Esophagus mucosa (tissue), 1 donor: ENCODE measurements around the gene GAK. TPM values are rescaled to one million over a fixed set of nuclear protein-coding genes. Genes with fewer than 3 reads are reported as not detected.

Experiments used
- ATAC-seq: fragments of 200-7000 bp; cut with Tn5 transposase; one replicate; pipeline ENCODE4 v1.9.1; 2020
- total RNA-seq: library from RNA; stranded (reverse); gene quantifications from one replicate; pipeline ENCODE4 v1.2.4, GENCODE V29; 2023
- donor health status: DM: yes; HTN: yes; CAD: no.

GAK gene
- total RNA-seq, 1 donor from 2014 or later = 69.1 TPM

DNA sequence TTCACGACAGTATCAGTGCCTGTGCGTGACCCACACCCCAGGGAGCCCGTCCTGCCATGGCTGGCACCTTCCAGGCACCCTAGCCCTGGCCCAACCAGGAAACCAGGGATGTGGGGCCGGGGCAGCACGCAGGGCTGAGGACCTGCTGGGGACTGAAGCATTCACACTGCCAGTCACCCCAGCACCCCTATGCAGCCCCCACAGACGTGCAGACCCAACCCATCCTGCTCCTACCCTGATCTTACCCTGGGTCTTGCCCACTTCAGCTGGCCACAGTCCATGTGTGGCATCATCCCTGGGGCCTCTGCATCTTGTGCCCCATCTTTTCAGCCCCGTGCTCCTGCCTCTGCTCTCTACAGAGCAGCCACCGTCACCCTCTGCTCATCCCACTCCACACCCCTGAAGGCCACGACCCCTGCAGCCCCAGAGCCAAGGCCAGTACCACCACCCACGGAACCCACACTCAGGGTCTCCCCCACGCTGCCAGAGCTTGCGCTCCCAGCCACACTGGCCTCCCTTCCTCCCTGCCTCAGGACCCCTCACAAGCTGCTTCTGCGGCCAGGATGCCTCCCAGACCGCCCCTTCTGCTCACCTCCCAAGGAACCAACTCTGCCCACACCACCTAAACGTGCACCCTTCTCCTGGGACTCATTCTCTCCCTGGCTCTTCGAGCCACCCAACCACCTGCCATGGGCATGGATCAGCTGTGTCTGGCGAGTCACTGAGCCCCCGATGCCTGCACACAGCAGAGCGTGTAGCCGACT is 25.6 kb downstream of the GAK start:
- no peak for ATAC-seq

DNA sequence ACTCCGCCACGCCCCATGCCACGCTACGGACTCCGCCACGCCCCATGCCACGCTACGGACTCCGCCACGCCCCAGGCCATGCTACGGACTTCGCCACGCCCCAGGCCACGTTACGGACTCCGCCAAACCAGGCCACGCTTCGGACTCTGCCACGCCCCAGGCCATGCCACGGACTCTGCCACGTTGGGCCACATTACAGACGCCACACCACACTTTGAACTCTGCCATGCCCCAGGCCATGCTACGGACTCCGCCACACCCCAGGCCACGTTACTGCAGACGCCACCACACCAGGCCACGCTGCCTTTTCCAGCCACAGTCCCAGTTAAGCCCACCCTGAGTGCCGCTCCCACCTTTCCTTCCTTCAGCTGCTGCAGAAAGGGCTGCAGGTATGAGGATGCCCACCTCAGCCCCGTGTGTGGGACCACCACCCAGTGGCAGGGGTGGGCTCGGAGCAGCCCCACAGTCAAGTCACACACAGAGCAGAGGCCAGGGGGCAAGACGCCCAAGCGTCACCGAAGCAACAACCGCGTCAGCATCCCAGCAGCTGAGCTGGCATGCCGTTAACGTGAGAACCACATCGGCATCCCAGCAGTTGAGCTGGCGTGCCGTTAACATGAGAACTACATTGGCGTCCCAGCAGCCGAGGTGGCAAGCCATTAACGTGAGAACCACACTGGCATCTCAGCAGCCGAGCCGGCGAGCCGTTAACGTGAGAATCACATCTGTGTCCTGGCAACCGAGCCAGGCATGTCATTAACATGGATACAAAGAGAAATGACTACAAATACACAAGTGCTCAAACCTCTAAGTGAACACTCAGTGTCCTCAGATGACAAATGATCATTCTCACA is 26.4 kb downstream of the GAK start:
- no peak for ATAC-seq

DNA sequence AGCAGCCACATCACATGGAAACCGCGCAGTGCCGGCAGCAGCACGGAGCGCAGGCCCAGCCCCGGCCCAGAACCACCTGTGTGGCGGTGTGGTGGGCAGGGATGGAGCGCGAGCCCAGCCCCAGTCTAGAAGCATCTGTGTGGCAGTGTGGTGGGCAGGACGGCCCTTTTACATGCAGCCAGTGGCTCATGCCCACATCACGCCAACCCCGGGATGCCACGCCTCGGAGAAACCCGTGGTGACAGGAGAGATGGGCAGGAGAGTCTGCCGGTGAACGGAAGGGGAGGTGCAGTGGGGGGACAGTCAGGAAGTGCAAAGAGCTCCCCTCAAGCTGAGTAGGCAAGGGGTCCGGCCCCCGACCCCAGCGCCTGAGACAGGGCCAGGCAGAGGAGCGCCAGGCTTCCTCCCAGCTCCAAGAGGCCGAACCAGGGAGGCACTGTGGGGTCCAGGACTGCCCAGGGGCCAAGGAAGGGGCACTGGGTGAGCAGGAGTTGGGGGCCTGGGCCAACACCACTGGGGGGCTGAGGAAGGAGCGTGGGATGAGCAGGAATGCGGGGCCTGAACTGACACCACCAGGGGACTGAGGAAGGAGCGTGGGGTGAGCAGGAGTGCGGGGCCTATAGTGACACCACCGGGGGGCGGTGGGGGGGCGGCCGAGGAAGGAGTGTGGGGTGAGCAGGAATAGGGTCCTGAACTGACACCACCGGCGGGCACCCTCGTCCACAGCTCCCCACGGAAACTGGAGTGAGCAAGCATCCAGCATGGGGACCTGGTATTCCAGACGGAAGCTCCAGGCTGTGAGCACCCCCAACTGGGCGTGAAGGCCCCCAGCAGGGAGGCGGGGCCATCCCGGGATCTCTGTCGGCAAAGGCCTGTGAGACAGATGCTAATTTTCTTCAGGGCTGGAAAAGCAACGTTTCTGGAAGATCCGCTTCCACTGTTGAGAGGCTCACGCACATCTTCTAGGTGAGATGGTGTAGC is 28.8 kb downstream of the GAK start:
- no peak for ATAC-seq

DNA sequence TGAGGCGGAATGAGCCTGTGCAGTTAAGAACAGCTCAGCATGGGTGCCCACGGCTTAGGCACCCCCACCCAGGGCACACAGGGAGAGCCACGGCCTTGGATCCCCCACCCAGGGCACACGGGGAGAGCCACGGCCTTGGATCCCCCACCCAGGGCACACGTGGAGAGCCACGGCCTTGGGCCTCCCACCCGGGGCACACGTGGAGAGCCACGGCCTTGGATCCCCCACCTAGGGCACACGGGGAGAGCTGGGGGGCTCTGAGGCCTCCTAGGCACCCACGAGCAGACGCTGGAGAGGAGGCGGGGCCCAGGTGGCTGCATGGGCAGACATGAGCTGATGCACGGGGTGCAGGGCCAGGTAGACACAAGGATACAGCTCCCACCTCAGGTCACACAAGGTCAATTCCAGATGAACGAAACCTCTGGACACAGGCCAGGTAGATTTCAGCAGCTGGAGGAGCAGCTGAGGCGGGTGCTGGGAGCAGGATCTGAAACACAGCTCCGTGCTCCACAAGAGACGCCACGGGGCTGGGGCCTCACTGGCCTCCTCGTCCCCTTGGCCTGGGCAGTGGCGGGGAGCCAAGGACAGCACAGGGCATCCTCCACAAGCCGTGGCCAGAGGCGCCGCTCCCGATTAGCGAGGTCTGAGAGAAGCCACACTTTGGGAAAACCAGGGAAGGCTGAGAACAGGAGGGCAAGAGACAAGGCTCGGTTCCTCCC is 30.8 kb downstream of the GAK start:
- no peak for ATAC-seq

DNA sequence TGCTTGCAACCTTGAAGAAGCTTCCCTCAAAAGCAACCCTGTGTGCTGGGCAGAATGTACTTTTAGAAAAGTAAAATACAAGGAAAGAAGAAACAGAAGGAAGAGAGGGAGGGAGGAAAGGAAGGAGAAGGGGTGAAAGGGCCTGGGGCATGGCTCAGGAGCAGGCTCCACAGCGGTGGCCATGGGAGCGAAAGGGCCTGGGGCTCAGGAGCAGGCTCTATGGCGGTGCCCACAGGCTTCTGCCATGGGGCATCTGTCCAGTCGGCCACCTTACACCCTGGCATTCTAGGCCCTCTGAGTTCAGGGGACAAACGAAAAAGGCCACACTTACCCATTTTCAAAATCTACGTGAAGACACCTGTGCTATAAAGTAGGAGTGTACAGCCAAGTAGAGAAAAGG is 31.4 kb downstream of the GAK start:
- ATAC-seq = no peak

DNA sequence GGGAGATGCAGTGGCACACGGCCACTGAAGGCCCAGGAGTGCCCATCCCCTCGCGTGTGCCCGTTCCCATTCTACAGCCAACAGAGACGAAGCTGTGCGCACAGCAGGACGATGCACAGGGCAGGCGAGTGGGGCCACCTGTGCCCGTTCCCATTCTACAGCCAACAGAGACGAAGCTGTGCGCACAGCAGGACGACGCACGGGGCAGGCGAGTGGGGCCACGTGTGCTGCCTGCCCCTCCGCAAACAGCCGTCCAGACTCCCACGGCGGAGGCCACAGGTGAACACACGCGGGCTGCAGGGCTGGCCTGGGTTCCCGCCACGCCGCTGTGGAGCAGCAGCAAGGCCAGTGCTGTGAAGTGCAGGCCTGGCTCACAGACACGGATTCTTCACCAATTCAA is 32.0 kb downstream of the GAK start:
- no peak for ATAC-seq

DNA sequence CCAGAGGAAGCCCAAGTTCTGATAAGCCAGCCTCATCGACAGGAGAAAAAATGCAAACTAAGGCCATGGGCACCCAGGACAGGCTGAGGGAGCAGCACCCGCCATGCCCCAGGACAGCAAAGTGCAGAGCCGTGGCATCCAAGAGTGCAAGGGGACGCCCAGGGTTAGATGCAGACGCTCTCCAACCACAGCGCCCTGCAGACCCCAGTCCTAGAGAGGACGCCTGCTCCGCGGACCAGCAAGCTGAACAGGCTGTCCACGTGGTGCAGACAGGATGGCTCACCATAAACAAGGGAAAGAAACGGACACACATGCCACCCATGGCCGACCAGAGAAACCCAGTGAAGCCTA is 32.6 kb downstream of the GAK start:
- ATAC-seq = no peak

DNA sequence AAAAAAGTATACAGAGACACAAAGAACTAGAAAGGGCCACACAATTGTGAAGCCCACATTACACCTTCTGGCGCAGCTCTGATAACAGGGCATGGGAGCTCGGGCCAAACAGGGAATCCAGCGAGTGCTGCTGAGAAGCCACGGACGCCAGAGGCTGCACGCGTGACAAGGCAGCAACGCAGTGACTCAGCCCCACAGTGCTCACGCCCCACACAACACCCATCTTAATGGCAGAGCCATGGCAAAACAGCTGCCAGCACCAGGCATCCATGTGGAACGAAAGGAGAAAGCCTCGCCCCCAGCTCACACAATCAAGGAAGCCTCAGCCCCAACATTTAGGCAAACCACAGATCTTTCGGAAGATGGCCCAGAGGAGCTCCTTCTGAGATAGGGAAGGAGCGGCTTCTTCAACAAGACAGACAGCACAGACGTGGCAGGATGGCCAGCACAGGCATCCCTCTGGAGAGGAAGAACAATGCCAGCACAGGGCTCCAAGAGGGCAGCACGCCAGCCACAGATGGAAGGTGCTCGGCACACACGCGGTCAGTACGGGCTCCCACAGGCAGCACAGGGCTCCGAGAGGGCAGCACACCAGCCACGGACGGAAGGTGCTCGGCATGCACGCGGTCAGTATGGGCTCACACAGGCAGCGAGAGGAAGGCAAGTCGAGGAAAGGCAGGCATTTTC is 33.1 kb downstream of the GAK start:
- no peak for ATAC-seq

DNA sequence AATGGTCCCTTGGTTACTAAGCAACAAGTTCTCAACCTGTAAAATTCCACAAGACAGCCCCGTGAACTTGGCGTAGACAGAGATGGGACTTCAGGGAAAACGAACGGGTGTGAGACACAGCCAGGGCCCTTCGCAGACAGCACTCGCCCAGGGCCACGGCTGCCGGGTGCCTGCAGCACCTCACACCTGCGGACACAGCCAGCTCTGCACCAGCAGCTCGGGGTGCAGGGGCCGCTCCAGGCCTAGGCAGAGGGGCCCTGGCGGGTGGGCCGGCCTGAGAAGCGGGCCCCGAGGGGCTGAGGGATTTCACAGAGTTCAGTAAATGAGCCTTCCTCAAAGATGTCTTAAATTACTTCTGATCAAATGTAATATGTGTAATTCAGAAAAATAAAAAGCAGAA is 34.0 kb downstream of the GAK start:
- ATAC-seq = no peak

DNA sequence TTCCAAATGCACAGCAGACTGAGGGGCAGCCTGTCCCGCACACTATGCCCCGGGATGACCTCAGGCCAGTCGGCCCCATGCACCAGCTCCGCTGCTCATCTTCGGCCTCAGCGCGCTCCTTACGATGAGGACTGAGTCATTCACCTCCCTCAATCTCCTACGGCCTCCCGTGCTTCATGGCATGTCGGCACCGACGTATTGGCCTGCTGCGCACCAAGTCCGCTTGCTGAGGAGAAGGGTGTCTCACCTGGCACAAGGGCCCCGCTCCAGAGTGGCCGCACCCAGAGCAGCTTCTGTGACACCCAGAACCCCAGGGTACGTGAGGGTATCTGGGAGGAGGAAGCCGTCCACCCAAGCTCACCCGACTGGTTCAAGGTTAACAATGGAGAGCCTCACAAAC is 35.5 kb downstream of the GAK start:
- ATAC-seq = no peak

DNA sequence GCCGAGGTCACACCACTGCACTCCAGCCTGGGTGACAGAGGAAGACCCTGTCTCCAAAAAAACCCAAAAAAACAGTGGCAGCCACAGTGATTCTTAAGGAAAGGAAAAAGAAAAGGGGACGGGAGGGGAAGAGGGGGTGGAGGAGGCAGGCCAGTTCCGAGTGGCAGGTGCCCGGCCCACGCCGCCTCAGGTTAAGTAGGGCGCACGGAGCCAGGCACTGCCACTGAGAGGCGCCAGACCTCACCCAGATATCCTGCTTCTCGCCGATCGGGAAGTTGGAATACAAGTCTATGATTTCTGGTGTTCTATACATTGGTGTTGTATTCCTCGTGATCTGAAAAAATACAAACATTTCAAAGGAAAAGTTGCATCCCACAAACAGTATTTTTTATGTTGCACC is 35.9 kb downstream of the GAK start:
- no peak for ATAC-seq

DNA sequence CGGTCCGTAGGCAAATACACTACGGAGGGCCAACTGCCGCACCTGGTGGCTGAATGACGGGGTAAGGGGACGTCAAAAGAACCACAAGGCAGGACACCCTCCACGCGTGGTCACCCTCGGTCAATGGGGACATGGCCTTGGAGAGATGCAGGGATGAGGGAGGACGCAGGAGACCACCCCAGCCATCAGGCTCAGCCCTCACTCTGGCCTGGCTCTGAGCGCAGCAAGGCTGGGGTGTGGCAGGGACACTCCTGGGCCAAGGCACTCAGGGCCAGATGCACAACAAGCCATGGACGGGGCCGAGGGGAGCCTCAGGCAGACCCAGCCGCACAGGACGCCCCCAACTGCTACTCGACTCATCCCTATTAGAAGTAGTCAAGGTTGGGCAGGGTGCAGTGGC is 36.5 kb downstream of the GAK start:
- ATAC-seq = no peak

DNA sequence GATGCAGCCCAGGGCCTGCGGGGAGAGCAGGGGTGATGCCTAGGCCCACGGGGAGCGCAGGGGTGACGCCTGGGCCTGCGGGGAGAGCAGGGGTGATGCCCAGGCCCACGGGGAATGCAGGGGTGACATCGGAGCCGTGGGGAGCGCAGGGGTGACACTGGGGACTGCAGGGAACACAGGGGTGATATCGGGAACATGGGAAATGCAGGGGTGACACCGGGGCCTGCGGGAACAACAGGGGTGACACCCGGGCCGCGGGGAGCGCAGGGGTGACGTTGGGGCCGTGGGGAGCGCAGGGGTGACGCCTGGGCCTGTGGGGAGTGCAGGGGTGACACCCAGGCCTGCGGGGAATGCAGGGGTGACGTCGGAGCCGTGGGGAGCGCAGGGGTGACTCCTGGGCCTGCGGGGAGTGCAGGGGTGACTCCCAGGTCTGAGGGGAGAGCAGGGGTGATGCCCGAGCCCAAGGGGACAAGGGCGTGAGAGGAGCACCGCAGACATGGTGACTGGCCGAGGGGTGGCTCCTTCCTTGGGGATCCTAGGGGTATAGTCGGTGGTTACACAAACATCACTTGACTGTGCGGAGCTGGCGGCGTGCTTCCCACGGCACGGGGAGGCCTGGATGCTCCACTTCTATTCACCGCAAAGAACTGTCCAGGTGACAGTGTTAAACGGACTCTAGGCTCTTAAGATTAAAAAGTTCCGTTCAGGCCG is 38.0 kb downstream of the GAK start:
- ATAC-seq = no peak

DNA sequence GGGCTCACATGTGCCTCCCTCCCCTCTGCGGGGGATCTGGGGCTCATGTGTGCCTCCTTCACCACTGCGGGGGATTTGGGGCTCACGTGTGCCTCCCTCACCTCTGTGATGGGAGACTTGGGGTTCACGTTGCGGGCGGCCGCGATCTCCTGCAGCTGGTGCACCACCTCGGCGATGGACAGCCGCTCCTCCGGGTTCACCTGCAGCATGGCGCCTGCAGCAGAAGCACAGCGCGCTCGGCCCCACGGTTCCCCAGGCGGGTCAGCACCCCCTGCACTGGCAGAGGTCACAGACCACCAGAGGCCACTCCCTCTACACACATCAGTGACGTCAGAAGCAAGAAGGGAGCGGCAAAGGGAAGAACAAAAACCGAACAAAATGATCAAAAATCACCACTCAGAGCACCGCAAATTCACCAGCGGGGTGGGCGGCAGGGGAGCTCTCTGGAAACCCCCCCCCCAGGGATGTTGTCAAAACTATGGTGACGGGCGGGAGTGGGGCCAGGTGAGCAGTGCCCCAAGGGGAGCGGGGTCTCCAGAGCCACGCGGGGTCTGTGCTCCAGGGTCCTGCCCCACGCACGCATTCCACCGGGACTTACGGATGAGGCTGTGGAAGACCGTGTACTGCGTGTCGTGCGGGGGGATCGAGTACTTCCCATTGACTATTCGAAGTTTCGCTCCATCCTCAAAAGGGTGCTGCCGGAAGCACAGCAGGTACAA is 38.7 kb downstream of the GAK start:
- ATAC-seq = no peak

DNA sequence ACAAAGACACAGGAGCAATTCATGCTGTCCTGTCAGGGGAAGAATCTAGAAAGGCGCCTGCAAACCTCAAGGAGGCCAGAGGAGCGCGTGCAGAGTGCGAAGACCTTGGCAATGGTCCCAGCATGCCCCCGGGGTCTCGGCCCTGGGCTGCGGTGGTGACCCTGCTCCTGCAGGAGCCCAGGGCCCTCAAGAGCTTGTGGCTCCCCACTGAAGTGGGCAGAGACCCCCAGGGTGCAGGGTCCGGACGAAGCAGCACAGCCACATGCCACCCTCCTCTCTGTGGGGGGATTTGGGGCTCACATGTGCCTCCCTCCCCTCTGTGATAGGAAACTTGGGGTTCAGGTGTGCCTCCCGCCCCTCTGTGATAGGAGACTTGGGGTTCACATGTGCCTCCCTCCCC is 39.3 kb downstream of the GAK start:
- ATAC-seq = no peak

DNA sequence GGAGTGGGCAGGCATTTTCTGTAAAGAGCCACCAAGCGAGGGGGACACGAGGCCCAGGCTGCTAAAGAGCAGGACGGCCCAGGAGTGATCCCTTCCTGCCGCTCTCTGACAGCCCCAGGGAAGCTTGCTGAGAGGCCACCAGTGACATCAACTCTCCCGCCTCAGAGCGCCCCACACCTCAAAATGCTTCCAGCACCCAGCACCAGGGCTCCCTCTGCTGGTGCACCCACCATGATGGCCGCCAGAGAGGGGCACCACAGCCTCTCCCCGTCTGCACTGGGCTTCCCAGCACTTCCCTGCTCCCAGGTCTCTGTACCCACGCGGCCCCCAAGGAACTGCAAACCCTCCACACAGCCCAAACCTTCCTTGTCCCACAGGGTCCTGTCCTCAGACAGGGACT is 40.4 kb downstream of the GAK start:
- no peak for ATAC-seq

DNA sequence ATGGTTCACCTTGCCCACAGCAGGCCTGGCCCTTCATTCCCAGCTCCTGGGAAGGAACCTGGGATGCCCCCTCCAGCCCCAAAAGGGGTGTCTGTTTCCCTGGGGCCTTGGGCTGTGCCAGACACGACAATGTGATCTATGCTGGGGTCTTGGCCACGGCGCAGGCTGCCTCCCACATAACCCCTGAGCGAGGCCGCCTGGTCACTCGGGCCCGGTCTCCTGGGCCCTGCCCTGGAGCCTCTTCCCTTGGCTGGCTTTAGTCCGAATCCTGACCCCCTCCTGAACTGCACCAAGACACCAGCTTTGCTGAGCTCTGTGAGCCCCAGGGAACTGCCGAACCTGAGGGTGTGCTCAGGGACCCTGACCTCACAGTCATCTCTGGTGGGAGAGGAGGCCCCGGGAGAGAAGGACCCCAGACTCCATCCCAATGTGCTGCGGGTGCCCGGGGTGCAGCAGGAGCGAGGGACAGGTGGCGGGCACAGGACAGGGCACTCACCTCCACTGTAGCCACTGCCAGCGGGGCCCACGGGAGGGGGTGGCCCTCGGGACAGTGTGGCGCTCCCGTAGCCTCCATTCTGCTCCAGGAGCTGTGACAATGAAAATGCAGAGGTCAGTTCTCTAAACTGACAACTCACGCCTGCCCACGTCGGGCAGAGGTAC is 42.0 kb downstream of the GAK start:
- ATAC-seq = no peak

DNA sequence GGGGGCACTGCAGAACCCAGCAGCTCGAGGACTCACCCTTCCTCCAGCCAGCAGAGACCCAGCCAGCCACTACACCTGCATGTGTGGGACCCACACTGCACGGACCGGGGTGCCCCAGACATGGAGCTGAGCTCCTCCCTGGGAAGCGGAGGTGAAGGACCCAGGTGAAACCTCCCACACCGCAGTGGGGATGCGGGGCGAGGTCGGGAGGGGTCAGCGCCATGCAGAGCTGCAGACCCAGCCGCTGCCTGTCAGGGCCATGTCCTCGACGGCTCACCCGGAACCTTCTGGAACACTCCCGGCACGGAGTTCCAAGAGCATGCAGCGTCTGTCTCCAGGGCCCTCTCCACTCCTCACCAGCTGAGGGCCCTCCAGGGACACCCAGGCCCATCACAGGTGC is 42.6 kb downstream of the GAK start:
- no peak for ATAC-seq

DNA sequence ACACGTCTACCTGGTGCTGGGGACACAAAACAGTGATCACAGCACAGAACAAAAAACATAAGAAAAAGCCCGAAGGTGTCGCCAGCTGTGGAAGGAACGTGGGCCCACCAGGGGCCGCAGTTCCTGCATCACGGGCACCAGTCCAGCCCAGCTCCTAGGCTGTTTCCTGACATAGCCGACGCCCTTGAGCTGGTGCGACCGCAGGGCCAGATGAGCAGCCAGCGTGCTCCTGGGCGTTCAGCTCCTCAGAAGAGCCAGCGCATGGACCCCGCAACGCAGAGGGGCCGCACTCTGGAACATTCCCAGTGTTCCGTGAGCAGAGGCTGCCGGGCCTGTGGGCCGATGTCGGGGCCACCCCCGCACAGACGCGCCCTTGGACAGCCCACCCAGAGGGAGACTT is 44.1 kb downstream of the GAK start:
- ATAC-seq = no peak
